Activated CD4-positive, alpha-beta T cell treated with anti-CD3 and anti-CD28 coated beads for 36 hours (primary cell): ENCODE measurements around the gene CXXC1. TPM values are rescaled to one million over a fixed set of nuclear protein-coding genes. Genes with fewer than 3 reads are reported as not detected.
"Not testable (repeated sequence)": the region's sequence is repeated elsewhere in the genome, so short reads cannot be mapped to it uniquely, and the experiment has no call there.

ENCODE experiments used
- ATAC-seq: fragments of 200-7000 bp; cut with Tn5 transposase; one replicate; pipeline ENCODE4 v1.10.0; 2021; ENCODE audit warnings: mild to moderate bottlenecking, moderate library complexity
- CTCF ChIA-PET: fragments of 350-600 bp; sonication (Branson Sonifier 250); formaldehyde crosslinking; loops from one replicate; lab custom pipeline; 2021; ENCODE audit warnings: antibody characterized with exemption; lab: Charles Lee
- POLR2A ChIA-PET: fragments of 350-600 bp; sonication (Branson Sonifier 250); formaldehyde crosslinking; loops from one replicate; lab custom pipeline; 2021; ENCODE audit warnings: antibody characterized with exemption, inconsistent platforms; lab: Charles Lee
- DNase-seq: peaks from one replicate; pipeline ENCODE4 v3.0.0-alpha.2; 2020
- H3K27ac Mint-ChIP-seq: one replicate; pipeline ENCODE4 v1.8.0; 2021; ENCODE audit warnings: mixed read lengths
- H3K27me3 Mint-ChIP-seq: one replicate; pipeline ENCODE4 v1.8.0; 2021; ENCODE audit warnings: mixed read lengths
- H3K36me3 Mint-ChIP-seq: one replicate; pipeline ENCODE4 v1.8.0; 2021; ENCODE audit warnings: low read depth, mixed read lengths
- H3K4me1 Mint-ChIP-seq: one replicate; pipeline ENCODE4 v1.8.0; 2021; ENCODE audit warnings: mixed read lengths
- H3K4me3 Mint-ChIP-seq: one replicate; pipeline ENCODE4 v1.8.0; 2021; ENCODE audit warnings: mild to moderate bottlenecking, moderate library complexity, mixed read lengths
- H3K9me3 Mint-ChIP-seq: one replicate; pipeline ENCODE4 v1.8.0; 2021; ENCODE audit warnings: low read depth, mixed read lengths
- intact Hi-C, 2 experiments: fragments of 100-400 bp; cut with DNase I in 1 of 2; cut with micrococcal nuclease in 1 of 2; formaldehyde crosslinking; loops; one replicate each; pipeline versions ENCODE4 v1.14.2 to v1.15.1; 2022 to 2024; cut with DNase I, micrococcal nuclease
- total RNA-seq, 2 experiments: library from RNA; stranded (reverse); gene quantifications; one replicate each; pipeline ENCODE4 v1.2.3, GENCODE V29; 2021

Gene CXXC1
- total RNA-seq, 2 experiments from 2014 or later: 68.6 to 80.0 TPM

DNA sequence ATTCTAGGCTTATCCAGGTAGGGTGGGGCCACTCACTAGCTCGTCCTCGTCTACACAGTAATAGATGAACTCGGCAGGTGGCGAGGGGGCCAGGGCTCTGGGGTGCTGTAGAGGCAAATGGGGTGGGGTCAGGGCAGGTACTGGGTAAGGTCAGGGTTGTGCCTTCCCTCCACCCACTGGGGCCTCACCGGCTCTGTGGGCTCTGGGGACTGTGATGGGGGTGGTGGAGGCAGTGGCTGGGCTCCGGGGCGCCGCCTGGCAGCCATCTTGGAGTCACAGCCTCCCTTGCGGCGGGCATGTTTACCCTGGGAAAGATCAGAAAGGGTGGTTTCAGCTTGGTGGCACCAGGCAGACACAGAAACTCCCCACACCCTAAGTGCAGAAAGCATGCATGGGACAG, 12.6 kb downstream of the CXXC1 start:
- CTCF ChIA-PET: interaction anchor here (1.4 kb wide), 1 partner anchor 14 kb away, joined by 3 read pairs; no protein-coding TSS in a partner anchor
- H3K27me3 Mint-ChIP-seq: no peaks in the 10 kb centered on the region
- H3K36me3 Mint-ChIP-seq: peaks cover 51% of the 10 kb centered on the region
- DNase-seq: no peak
- POLR2A ChIA-PET: no interaction called here
- H3K4me3 Mint-ChIP-seq: no peak overlapping the region
- peaks cover 14% of the 10 kb centered on the region for H3K4me1 Mint-ChIP-seq
- H3K9me3 Mint-ChIP-seq: no peaks in the 10 kb centered on the region
- intact Hi-C loops: no loop called here
- H3K27ac Mint-ChIP-seq: no peak overlapping the region
- no peak for ATAC-seq

DNA sequence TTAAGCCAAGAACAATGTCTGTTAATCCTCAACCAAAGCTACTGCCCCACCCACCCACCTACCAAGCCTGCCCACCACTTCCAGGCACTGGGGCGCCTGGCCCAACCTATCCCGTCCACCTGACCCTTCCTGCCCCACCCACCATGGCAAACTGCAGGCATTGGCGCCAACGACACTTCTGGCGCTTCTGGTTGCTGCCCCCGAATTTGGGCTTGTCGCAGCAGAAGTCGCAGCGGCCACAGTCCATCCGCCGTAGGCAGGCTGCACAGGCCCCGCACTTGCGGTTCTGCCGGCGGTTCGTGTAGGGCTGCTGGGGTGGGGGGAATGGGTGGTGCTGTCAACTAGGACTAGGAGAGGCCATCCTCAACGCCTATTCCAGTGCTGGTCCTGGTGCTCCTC, 13.4 kb downstream of the CXXC1 start:
- no peaks in the 10 kb centered on the region for H3K9me3 Mint-ChIP-seq
- no peaks in the 10 kb centered on the region for H3K27me3 Mint-ChIP-seq
- ChIA-PET CTCF (interaction anchor here (1.4 kb wide), 1 partner anchor 15 kb away, joined by 3 read pairs; no protein-coding TSS in a partner anchor), POLR2A (no interaction called here)
- H3K27ac Mint-ChIP-seq: no peak overlapping the region
- H3K4me3 Mint-ChIP-seq: no peak overlapping the region
- H3K36me3 Mint-ChIP-seq: peaks cover 53% of the 10 kb centered on the region
- DNase-seq: no peak
- peaks cover 7% of the 10 kb centered on the region for H3K4me1 Mint-ChIP-seq
- ATAC-seq: no peak
- intact Hi-C loops: no loop called here

DNA sequence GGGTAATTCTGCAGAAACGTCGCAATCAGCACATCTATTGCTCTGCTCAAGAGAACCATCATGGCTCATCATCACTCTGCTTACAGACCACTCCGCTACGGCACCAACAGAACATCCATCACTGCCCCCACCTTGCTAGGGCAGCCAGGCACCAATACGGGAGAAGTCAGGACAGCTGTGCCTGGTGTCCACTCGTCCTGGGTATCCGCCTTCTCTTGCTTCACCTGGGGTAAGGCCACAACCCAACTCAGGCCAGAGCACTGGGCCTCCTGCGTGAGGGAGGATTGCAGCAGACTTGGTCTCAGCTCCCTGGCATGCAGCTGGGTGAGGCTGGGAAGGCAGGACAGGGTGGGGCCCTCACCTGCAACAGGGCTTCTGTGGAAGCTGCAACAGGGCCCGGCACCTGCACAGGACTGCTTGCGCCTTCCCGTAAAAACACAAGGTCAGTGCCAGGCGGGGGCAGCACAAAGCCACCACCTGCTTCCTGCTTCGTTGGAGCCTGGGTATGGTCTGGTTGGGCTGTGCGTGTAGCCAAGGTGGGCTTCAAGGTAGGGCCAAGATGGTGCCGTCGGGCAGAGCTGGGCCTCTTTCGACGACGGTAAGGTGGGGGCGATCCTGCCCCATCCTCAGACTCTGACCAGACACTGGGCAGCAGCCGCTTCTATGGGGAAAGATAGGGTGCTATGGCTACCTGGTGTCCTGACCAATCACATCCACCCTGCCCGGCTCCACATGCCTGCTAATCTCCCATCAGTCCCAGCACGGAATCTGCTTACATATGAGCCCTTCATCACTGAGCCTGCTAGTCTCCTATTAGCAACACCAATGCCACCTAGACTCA, 14.1 kb downstream of the CXXC1 start:
- CTCF ChIA-PET: interaction anchor here (1.4 kb wide), 1 partner anchor 15 kb away, joined by 3 read pairs; no protein-coding TSS in a partner anchor
- H3K4me3 Mint-ChIP-seq: no peak overlapping the region
- POLR2A ChIA-PET: no interaction called here
- ATAC-seq (no peak), DNase-seq (no peak)
- intact Hi-C loops: no loop called here
- H3K27me3 Mint-ChIP-seq: no peaks in the 10 kb centered on the region
- H3K9me3 Mint-ChIP-seq: no peaks in the 10 kb centered on the region
- no peak overlapping the region for H3K27ac Mint-ChIP-seq
- peaks cover 4% of the 10 kb centered on the region for H3K4me1 Mint-ChIP-seq
- peaks cover 52% of the 10 kb centered on the region for H3K36me3 Mint-ChIP-seq

DNA sequence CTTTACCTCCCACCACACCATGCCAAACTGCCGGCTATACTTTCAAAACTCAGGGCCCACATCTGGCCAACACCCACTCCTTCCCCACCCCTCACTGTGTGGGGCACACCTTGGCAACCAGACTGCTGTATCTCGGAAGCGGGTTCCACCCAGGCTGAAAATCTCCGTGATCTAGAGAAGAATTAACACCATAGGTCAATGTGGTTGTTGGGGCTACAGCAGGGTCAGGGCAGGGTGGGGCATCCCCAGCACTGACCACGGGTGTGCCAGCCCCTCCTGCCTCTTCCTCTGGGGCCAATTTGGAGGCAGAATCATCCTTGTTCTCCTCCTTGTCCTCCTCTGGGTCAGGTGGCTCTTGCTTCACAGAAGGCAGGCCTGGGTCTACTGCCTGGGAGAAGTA, 14.9 kb downstream of the CXXC1 start:
- Mint-ChIP-seq H3K36me3 (peaks cover 52% of the 10 kb centered on the region), H3K27ac (no peak overlapping the region), H3K4me1 (peaks cover 4% of the 10 kb centered on the region), H3K9me3 (no peaks in the 10 kb centered on the region), H3K27me3 (no peaks in the 10 kb centered on the region), H3K4me3 (no peak overlapping the region)
- intact Hi-C loops: no loop called here
- DNase-seq (no peak), ATAC-seq (no peak)
- CTCF ChIA-PET: no interaction called here
- POLR2A ChIA-PET: no interaction called here

DNA sequence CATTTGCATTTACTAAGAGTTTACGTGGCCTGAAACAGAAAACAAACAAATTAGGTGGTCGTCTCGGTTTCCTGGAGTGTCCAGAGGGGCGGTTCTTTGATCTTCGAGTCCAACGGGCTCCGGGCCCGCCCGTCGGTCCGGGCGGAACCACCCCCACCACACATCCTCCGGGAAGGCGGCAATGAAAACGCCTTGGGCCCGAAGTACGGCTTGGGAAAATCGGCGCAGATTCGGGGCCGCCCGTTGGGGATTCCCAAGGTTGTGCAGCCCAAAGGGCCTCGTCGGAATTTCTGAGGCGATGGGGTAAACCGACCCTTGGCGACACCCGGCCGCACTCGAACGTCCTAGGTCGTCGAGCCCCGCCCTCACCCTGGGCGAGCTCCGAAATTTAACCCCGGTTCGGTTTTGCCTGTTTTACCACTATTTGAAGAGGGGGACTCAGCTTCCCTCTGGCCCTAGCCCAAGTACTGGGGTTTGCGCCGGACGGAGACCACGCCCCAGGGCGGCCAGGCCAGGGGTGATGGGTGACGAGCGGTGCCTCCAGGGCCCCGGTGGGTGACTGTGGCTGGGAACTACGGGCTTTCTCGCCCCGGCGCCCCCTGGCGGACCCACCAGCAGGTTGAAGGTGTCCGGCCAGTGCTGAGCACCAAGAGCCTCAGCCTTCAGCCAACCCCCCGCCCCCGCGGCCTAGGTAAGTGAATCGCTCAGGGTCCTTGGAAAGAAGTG, 19.3 kb downstream of the CXXC1 start:
- DNase-seq (peak; percentile 89), ATAC-seq (peak; percentile 81)
- ChIA-PET CTCF (interaction anchor here (0.5 to 1.9 kb wide), 11 partner anchors 10 to 757 kb away, joined by 3 to 7 read pairs (median 3); partner anchors contain the start of gene MBD1), POLR2A (no interaction called here)
- Mint-ChIP-seq H3K36me3 (peaks cover 21% of the 10 kb centered on the region), H3K27ac (no peak overlapping the region), H3K4me3 (peak overlapping the region; percentile 57), H3K4me1 (peaks cover 20% of the 10 kb centered on the region), H3K9me3 (no peaks in the 10 kb centered on the region), H3K27me3 (no peaks in the 10 kb centered on the region)
- intact Hi-C loops: loop anchor here (1.0 to 10.0 kb wide), 3 partner anchors 49 to 776 kb away; partner anchors contain the start of genes ACAA2 (in 1 of the 2) and RPL17 (in 1 of the 2)

DNA sequence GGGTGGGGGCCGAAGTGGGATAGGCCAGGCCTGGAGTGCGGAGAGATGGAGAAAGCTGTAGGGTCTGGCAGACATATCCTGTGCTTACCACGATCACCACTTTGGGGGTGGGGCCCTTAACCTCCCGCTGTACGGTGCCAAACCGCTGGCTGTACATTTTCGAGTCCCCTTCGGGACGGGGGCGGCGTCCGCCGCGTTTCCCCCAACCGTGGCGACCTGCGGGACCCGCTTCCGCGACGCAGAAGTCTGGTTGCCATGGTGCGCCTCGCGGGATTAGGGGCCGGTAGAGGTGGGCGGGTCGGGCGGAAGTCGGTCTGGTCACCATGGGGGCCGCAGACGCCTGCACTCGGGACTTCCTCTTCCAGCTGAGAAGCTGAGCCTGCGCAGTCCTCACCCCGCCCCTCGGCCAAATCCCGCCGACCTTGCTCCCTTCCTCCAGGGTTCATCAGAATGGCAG, 21.2 kb downstream of the CXXC1 start, which contains the start of gene CFAP53:
TSS of gene CFAP53 (minus strand) at position 248 of the 457 bp plus-strand sequence. CDS start at position 157, 91 bp downstream.
- intact Hi-C loops: loop anchor here (1.0 to 10.0 kb wide), 7 partner anchors 15 to 774 kb away; partner anchors contain the start of genes CXXC1 (in 2 of the 2), MBD1 (in 2 of the 2), ACAA2 (in 1 of the 2) and RPL17 (in 1 of the 2)
- ATAC-seq (peak; percentile 93), DNase-seq (peak; percentile 92)
- peak within 1 kb of the TSS; percentile 71 for H3K4me3 Mint-ChIP-seq
- H3K27me3 Mint-ChIP-seq: no peaks in the 10 kb centered on the region
- H3K36me3 Mint-ChIP-seq: peaks cover 12% of the 10 kb centered on the region
- ChIA-PET POLR2A (interaction anchor here (1.0 kb wide), 1 partner anchor 15 kb away, joined by 6 read pairs; the partner anchor contains the start of gene MBD1), CTCF (interaction anchor here (0.5 to 1.1 kb wide), 4 partner anchors 10 to 166 kb away, joined by 3 to 5 read pairs (median 4); partner anchors contain the start of gene MBD1)
- H3K27ac Mint-ChIP-seq: peak within 1 kb of the TSS; percentile 57
- H3K9me3 Mint-ChIP-seq: no peaks in the 10 kb centered on the region
- H3K4me1 Mint-ChIP-seq: peaks cover 20% of the 10 kb centered on the region

DNA sequence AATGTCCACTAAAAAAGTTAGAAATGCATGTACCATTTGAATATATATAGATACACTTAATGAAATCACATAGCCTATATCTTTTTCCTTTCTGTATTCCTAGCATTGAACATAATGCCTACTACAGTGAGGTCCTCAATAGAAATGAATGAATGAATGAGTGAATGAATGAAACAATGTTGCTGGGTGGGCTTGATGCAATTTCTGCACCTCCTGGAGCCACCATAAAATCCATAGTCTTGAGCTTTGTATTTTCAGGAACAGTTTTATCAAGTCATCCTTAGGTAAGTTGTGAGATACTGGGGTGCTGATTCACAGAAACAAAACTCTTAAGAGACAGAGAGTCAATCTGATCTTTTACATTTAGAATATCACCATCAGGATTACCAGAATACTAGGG, 24.5 kb downstream of the CXXC1 start:
- POLR2A ChIA-PET: no interaction called here
- ATAC-seq (no peak), DNase-seq (no peak)
- peaks cover 16% of the 10 kb centered on the region for H3K4me1 Mint-ChIP-seq
- no peaks in the 10 kb centered on the region for H3K27me3 Mint-ChIP-seq
- H3K4me3 Mint-ChIP-seq: no peak overlapping the region
- H3K27ac Mint-ChIP-seq: no peak overlapping the region
- H3K9me3 Mint-ChIP-seq: peaks cover 3% of the 10 kb centered on the region
- CTCF ChIA-PET: no interaction called here
- intact Hi-C loops: loop anchor here in 1 of 2 experiments (10.0 kb wide), 1 partner anchor 448 kb away; the partner anchor contains the start of gene ACAA2
- H3K36me3 Mint-ChIP-seq: peaks cover 2% of the 10 kb centered on the region

DNA sequence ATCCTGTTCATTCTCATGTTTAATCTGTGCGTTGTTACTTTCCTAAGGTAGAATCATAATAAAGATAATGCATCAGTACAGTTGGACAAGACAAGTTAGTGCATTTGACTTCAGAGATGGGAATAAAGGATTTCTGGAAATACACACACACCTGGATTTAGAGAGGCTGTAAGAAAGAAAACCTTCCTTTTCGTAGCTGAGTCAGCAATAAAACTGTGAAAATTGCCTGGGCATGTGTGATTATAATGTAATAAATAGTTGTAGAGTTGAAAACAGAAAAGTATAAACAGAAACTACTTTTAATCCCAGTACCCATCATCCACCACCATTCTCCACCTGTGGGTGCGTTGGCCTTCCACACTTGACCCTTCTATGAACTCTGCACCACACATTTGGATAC, 36.6 kb downstream of the CXXC1 start:
- peaks cover 2% of the 10 kb centered on the region for H3K27me3 Mint-ChIP-seq
- peaks cover 2% of the 10 kb centered on the region for H3K4me1 Mint-ChIP-seq
- no peak overlapping the region for H3K27ac Mint-ChIP-seq
- no peaks in the 10 kb centered on the region for H3K36me3 Mint-ChIP-seq
- no peak for DNase-seq
- no peak overlapping the region for H3K4me3 Mint-ChIP-seq
- intact Hi-C loops: no loop called here
- no peak for ATAC-seq
- H3K9me3 Mint-ChIP-seq: no peaks in the 10 kb centered on the region
- POLR2A ChIA-PET: no interaction called here
- CTCF ChIA-PET: no interaction called here

DNA sequence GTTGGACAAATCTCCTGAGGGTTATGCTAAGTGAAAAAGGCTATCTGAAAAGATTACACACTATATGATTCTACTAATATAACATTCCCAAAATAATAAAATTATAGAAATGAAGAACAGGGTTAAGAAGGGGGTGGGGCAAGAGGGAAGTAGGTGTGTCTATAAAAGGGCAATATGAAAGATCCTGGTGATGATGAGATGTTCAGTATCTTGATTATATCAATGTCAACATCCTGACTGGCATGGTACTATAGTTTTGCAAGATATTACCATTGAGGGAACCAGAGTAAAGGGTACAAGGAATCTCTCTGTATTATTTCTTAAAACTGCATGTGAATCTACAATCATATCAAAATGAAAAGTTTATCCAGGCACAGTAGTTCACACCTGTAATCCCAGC, 37.9 kb downstream of the CXXC1 start:
- no peaks in the 10 kb centered on the region for H3K36me3 Mint-ChIP-seq
- H3K9me3 Mint-ChIP-seq: no peaks in the 10 kb centered on the region
- ChIA-PET CTCF (no interaction called here), POLR2A (no interaction called here)
- no peak overlapping the region for H3K4me3 Mint-ChIP-seq
- DNase-seq (no peak), ATAC-seq (no peak)
- intact Hi-C loops: no loop called here
- peaks cover 2% of the 10 kb centered on the region for H3K4me1 Mint-ChIP-seq
- H3K27ac Mint-ChIP-seq: no peak overlapping the region
- peaks cover 2% of the 10 kb centered on the region for H3K27me3 Mint-ChIP-seq

DNA sequence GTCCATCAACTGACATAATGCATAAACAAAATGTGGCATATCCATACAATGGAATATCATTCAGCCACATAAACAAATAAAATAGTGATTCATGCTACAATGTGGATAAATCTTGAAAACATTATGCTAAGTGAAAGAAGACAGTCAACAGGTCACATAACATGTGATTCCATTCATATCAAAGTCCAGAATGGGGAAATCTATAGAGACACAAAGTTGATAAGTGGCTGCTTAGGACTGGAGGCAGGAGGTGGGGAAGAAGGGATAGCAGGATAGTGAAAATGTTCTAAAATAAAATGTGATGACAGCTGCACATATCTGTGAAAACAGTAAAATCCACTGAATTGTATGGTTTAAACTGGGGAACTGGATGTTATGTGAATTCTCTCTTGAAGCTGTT, 39.9 kb downstream of the CXXC1 start:
- Mint-ChIP-seq H3K36me3 (no peaks in the 10 kb centered on the region), H3K4me1 (peaks cover 2% of the 10 kb centered on the region), H3K9me3 (peaks cover 2% of the 10 kb centered on the region), H3K27me3 (peaks cover 2% of the 10 kb centered on the region), H3K27ac (no peak overlapping the region), H3K4me3 (no peak overlapping the region)
- DNase-seq: no peak
- intact Hi-C loops: no loop called here
- ATAC-seq: no peak
- ChIA-PET POLR2A (no interaction called here), CTCF (no interaction called here)

DNA sequence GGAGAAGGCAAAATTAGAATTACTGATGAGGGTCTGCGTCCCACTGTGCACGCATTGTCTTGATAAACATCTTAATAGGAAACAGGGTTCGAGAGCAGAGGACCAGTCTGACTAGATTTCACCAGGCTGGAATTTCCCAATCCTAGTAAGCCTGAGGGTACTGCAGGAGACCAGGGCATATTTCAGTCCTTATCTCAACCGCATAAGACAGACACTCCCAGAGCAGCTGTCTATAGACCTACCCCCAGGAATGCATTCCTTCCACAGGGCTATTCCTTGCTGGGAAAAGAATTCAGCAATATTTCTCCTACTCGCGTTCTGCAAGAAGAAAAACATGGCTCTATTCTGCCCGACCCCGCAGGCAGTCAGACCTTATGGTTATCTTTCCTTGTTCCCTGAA, 45.7 kb downstream of the CXXC1 start:
- H3K4me3 Mint-ChIP-seq, H3K27ac Mint-ChIP-seq, H3K4me1 Mint-ChIP-seq, H3K27me3 Mint-ChIP-seq, POLR2A ChIA-PET, DNase-seq, intact Hi-C loops, ATAC-seq, H3K36me3 Mint-ChIP-seq: not testable (repeated sequence)
- CTCF ChIA-PET: interaction anchor here (0.8 kb wide), 1 partner anchor 116 kb away, joined by 3 read pairs; no protein-coding TSS in a partner anchor
- H3K9me3 Mint-ChIP-seq: peaks cover 15% of the 10 kb centered on the region
